Keratinocyte (primary cell): ENCODE results near the gene RFTN1. TPM values are rescaled to one million over a fixed set of nuclear protein-coding genes. Genes with fewer than 3 reads are reported as not detected.

Experiments used
- DNase-seq: peaks from one replicate; pipeline ENCODE4 v3.0.0-alpha.2; 2011; ENCODE audit warnings: low read depth, missing footprints, low spot score
- FAIRE-seq: peaks from 2 replicates; lab custom pipeline; 2011; peaks lifted over from hg19 to GRCh38; lab: Jason Lieb, UNC
- H2AFZ ChIP-seq: 2 replicates; pipeline ENCODE4 v1.6.0; 2012; ENCODE audit warnings: low read length, control low read depth, inconsistent platforms; ENCODE audit not compliant: control insufficient read depth
- H3K27ac ChIP-seq: 2 replicates; pipeline ENCODE4 v1.5.1; 2011; ENCODE audit warnings: low read length; ENCODE audit not compliant: control insufficient read depth, insufficient read depth
- H3K27me3 ChIP-seq: 3 replicates; pipeline ENCODE4 v1.6.0; 2011; ENCODE audit warnings: low read length; ENCODE audit not compliant: control insufficient read depth, insufficient read depth; ENCODE audit errors: extremely low read depth
- H3K36me3 ChIP-seq, 2 experiments: 2 replicates in 1 of 2; 3 replicates in 1 of 2; pipeline ENCODE4 v1.5.1; 2011; ENCODE audit warnings: low read length in 2 of 2, mild to moderate bottlenecking in 1 of 2; ENCODE audit not compliant: control insufficient read depth in 2 of 2, insufficient read depth in 2 of 2; ENCODE audit errors: extremely low read depth in 1 of 2
- H3K4me1 ChIP-seq: 3 replicates; pipeline ENCODE4 v1.5.1; 2011; ENCODE audit warnings: low read length; ENCODE audit not compliant: control insufficient read depth, insufficient read depth; ENCODE audit errors: extremely low read depth
- H3K4me2 ChIP-seq: 3 replicates; pipeline ENCODE4 v1.6.0; 2011; ENCODE audit warnings: low read depth, low read length; ENCODE audit not compliant: control insufficient read depth, insufficient read depth; ENCODE audit errors: extremely low read depth
- H3K4me3 ChIP-seq, 3 experiments: fragments of 200-600 bp in 1 of 3; sonication (generic) in 1 of 3; 2 replicates in 2 of 3; 3 replicates in 1 of 3; pipeline ENCODE4 v1.5.1; 2011 to 2016; ENCODE audit warnings: low read length in 3 of 3, mild to moderate bottlenecking in 3 of 3, control low read depth in 2 of 3, inconsistent platforms in 1 of 3, low read depth in 1 of 3, mixed read lengths in 1 of 3, mixed run types in 1 of 3, moderate library complexity in 1 of 3; ENCODE audit not compliant: control insufficient read depth in 2 of 3, insufficient read depth in 2 of 3; ENCODE audit errors: extremely low read depth in 1 of 3
- H3K79me2 ChIP-seq: 2 replicates; pipeline ENCODE4 v1.6.0; 2012; ENCODE audit warnings: low read length; ENCODE audit not compliant: control insufficient read depth, insufficient read depth
- H3K9ac ChIP-seq: 3 replicates; pipeline ENCODE4 v1.6.0; 2011; ENCODE audit warnings: low read length; ENCODE audit not compliant: control insufficient read depth, insufficient read depth; ENCODE audit errors: extremely low read depth
- H3K9me1 ChIP-seq: 3 replicates; pipeline ENCODE4 v1.6.0; 2011; ENCODE audit warnings: low read length; ENCODE audit not compliant: control insufficient read depth, insufficient read depth; ENCODE audit errors: extremely low read depth
- H3K9me3 ChIP-seq: 2 replicates; pipeline ENCODE4 v1.5.1; 2012; ENCODE audit warnings: low read depth, low read length; ENCODE audit not compliant: control insufficient read depth
- H4K20me1 ChIP-seq: 3 replicates; pipeline ENCODE4 v1.6.0; 2011; ENCODE audit warnings: low read length; ENCODE audit not compliant: control insufficient read depth, insufficient read depth; ENCODE audit errors: extremely low read depth
- EZH2 ChIP-seq: IDR thresholded peaks from one replicate; pipeline ENCODE4 v1.6.1; 2012; ENCODE audit warnings: inconsistent platforms, mild to moderate bottlenecking, low read length, moderate library complexity
- dilution Hi-C: fragments of 300-500 bp; cut with MboI; formaldehyde crosslinking; loops from one replicate; pipeline ENCODE4 v1.7.0; 2020; ENCODE audit warnings: low sequenced_read_pairs; ENCODE audit not compliant: extremely low pct_ligation_motif_present
- polyA plus RNA-seq, 5 experiments: library from polyadenylated mRNA; depleted of rRNA in 3 of 5; stranded (reverse) in 3 of 5; stranded (forward) in 1 of 5; unstranded in 1 of 5; fragments of >200 nt; gene quantifications; 1 replicate in 1 of 5; 2 replicates in 3 of 5; 3 replicates in 1 of 5; pipeline versions ENCODE4 v1.2.1 to v1.2.3, GENCODE V29; 2011 to 2012; ENCODE audit warnings: missing spikeins in 2 of 5, low read depth in 1 of 5, low replicate concordance in 1 of 5
- TF ChIP-seq, protein P1 (sequence below), 3 experiments: IDR thresholded peaks in 1 of 3; conservative IDR thresholded peaks in 1 of 3; optimal IDR thresholded peaks in 1 of 3; 2 replicates in 2 of 3; 3 replicates in 1 of 3; pipeline versions ENCODE3 to v1.5.1; 2011; ENCODE audit warnings: low read length in 3 of 3, mild to moderate bottlenecking in 3 of 3, moderate library complexity in 2 of 3, control low read depth in 1 of 3, inconsistent platforms in 1 of 3; ENCODE audit not compliant: insufficient read depth in 2 of 3; ENCODE audit errors: extremely low read depth in 1 of 3

Gene RFTN1
- polyA plus RNA-seq, 1 donor (not counting 4 experiments of a cell fraction or from before 2014, with no cell fraction given): 18.0 TPM

DNA sequence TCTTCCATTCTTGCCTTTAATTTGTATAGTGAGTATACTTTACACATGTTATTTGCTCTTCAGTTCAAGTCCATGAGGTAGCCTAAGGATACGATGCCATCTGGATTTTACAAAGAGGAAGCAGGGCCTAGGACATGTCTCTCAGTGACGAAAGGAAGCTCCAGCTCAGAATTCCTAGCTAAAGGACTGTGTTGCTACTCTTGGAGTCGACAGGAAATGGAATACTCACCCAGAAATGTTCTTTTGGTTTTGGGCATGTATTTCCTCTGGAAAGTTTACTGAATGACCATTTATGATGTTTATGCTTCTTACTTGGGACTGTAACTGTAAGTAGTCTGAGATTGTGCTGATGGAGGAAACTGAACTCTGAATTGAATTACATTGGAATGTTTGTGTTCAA, 236.0 kb downstream of the RFTN1 start:
- H2AFZ ChIP-seq: no peak overlapping the region
- TF ChIP-seq, protein P1, sequence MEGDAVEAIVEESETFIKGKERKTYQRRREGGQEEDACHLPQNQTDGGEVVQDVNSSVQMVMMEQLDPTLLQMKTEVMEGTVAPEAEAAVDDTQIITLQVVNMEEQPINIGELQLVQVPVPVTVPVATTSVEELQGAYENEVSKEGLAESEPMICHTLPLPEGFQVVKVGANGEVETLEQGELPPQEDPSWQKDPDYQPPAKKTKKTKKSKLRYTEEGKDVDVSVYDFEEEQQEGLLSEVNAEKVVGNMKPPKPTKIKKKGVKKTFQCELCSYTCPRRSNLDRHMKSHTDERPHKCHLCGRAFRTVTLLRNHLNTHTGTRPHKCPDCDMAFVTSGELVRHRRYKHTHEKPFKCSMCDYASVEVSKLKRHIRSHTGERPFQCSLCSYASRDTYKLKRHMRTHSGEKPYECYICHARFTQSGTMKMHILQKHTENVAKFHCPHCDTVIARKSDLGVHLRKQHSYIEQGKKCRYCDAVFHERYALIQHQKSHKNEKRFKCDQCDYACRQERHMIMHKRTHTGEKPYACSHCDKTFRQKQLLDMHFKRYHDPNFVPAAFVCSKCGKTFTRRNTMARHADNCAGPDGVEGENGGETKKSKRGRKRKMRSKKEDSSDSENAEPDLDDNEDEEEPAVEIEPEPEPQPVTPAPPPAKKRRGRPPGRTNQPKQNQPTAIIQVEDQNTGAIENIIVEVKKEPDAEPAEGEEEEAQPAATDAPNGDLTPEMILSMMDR (optimal IDR thresholded peaks at IDR 0.05 in 1 of 3, IDR thresholded peaks at IDR 0.05 in 1 of 3, conservative IDR thresholded peaks at IDR 0.05 in 1 of 3; ENCODE audit: extremely low read depth in 1 of 3, insufficient read depth in 2 of 3, low read length in 3 of 3): no peak
- TF ChIP-seq EZH2: no peak
- no peaks in the 10 kb centered on the region for H3K79me2 ChIP-seq
- H4K20me1 ChIP-seq: no peaks in the 10 kb centered on the region
- no peak overlapping the region for H3K9ac ChIP-seq
- no peak for FAIRE-seq
- H3K4me1 ChIP-seq: no peaks in the 10 kb centered on the region
- H3K4me2 ChIP-seq: no peak overlapping the region
- no peak overlapping the region for H3K4me3 ChIP-seq
- H3K27ac ChIP-seq: no peak overlapping the region
- peaks cover 4 to 5% of the 10 kb centered on the region in 2 experiments for H3K36me3 ChIP-seq
- dilution Hi-C loops: no loop called here
- no peaks in the 10 kb centered on the region for H3K27me3 ChIP-seq
- no peaks in the 10 kb centered on the region for H3K9me3 ChIP-seq
- DNase-seq: no peak
- no peaks in the 10 kb centered on the region for H3K9me1 ChIP-seq

DNA sequence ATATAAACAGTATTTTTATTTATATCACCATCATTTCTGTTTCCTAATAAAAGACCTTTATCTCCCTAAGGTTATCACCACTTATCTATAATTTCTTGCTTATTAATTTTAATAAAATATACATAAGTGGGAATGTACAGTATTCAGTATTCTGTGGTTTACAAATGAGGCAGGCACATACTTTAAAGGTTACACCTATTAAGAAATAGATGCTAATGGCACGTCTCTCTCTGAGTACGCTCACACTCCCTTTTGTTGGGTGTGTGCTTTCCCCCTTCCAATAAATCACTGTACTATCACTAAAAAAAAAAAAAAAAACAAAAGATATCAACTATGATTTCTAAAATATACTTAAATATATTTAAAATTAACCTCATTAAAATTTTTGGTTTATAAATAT, 239.6 kb downstream of the RFTN1 start:
- no peak overlapping the region for H3K27ac ChIP-seq
- TF ChIP-seq, protein P1 (optimal IDR thresholded peaks at IDR 0.05 in 1 of 3, IDR thresholded peaks at IDR 0.05 in 1 of 3, conservative IDR thresholded peaks at IDR 0.05 in 1 of 3; ENCODE audit: extremely low read depth in 1 of 3, insufficient read depth in 2 of 3, low read length in 3 of 3): no peak
- TF ChIP-seq EZH2: no peak
- H3K4me1 ChIP-seq: no peaks in the 10 kb centered on the region
- H3K27me3 ChIP-seq: no peaks in the 10 kb centered on the region
- DNase-seq (no peak), FAIRE-seq (no peak)
- no peak overlapping the region for H2AFZ ChIP-seq
- H4K20me1 ChIP-seq: no peaks in the 10 kb centered on the region
- H3K4me2 ChIP-seq: no peak overlapping the region
- H3K36me3 ChIP-seq: peaks cover 7% of the 10 kb centered on the region in 2 experiments
- no peak overlapping the region for H3K4me3 ChIP-seq
- H3K9me1 ChIP-seq: no peaks in the 10 kb centered on the region
- no peak overlapping the region for H3K9ac ChIP-seq
- no peaks in the 10 kb centered on the region for H3K9me3 ChIP-seq
- peaks cover 2% of the 10 kb centered on the region for H3K79me2 ChIP-seq
- dilution Hi-C loops: no loop called here
